HG03558 (cell line): ENCODE measurements around the gene RFWD3.
"Not testable (repeated sequence)": the region's sequence is repeated elsewhere in the genome, so short reads cannot be mapped to it uniquely, and the experiment has no call there.

Experiments used
- ATAC-seq: cut with Tn5 transposase; IDR thresholded peaks from one replicate; pipeline ENCODE4 v1.9.1; 2021; ENCODE audit warnings: moderate number of reproducible peaks; ENCODE audit not compliant: unreplicated experiment; ENCODE audit errors: extremely low read depth

Gene RFWD3

GRCh38 chr16:74668877-74669276, 2.2 kb upstream of the RFWD3 start:
- ATAC-seq, result not testable (repeated sequence)

GRCh38 chr16:74667255-74667700, 601 bp upstream of the RFWD3 start:
- ATAC-seq, result no peak

GRCh38 chr16:74666010-74666421, 661 bp downstream of the RFWD3 start:
- no peak for ATAC-seq

DNA sequence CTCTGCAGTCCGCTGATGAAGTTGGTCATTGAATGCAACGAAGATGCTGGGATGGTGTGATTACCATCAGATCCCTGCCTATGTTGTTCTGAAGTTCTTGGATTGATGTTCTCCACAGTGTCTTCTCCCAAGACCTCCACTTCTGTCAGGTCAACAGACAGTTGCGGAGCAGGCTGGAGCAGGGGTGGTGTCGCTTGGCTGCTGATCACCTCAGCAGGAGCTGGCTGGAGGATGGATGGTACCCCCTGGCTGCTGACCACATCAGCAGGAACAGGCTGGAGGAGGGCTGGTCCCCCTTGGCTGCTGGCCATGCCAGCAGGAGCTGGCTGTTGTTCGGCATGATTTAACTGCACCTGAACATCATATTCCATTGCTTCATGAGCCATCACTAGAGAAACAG, 5.6 kb downstream of the RFWD3 start:
- no peak for ATAC-seq

DNA sequence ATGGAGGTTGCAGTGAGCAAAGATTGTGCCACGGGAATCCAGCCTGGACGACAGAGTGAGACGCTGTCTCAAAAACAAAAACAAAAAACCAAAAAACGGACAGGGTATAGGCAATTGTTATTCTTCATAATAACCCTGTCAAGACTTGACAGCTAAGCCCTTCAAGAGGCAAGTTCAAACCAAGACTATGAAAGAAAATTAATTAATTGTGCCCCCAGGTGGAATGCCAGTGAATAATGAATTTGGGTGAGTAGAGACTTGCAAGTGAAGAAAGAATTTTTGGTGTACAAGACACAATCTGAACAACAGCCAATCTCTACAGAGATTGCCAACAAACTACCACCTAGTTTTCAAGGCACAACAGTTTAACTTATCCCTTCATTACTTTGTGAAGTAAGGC, 6.3 kb downstream of the RFWD3 start:
- no peak for ATAC-seq

DNA sequence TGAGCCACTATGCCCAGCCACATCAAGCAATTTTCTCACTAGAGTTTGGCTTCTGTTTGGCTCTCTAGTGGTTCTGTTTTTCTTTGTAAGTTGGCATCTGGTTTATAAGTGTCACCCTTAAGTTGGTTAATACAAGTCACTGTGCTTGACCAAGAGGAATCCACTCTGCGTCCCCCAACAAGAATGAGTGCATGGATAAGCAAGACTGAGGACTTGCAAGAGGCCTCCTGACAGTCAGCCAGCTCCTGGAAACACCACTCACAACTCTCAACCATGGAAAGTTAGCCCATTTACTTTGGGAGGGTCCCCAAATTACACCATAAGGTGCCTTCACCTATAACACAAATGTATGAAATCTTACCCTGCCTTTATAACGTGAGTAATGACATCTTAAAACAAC, 7.6 kb downstream of the RFWD3 start:
- no peak for ATAC-seq

- no peak for ATAC-seq
Measured at GRCh38 chr16:74657870-74658642, 8.6 kb downstream of the RFWD3 start.

GRCh38 chr16:74654536-74655050, 12.1 kb downstream of the RFWD3 start:
- no peak for ATAC-seq

GRCh38 chr16:74652883-74653282, 13.8 kb downstream of the RFWD3 start:
- ATAC-seq, result not testable (repeated sequence)

DNA sequence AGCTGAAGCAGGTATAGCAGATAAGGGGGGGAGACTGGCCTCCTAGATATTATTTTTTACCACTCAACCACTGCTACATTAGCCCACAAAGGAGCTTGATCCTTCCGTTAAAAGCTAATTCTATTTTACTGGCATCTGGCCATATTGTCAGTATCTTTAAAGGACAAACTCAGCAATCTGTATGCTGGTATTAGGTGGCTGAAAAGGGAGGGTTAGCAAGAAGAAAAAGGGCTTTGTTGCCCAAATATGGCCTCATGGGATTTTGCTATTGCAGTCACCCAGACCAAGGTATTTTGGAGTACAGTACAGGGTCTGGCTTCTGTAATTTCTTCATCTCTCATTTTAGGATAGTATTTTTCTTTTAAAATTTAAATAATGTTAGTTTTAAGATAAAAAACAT, 14.4 kb downstream of the RFWD3 start:
- no peak for ATAC-seq

GRCh38 chr16:74651841-74652240, 14.8 kb downstream of the RFWD3 start:
- ATAC-seq, result no peak

- ATAC-seq, result no peak
Measured at GRCh38 chr16:74650966-74651567, 15.6 kb downstream of the RFWD3 start.

- no peak for ATAC-seq
Measured at GRCh38 chr16:74649839-74650504, 16.7 kb downstream of the RFWD3 start.

GRCh38 chr16:74641969-74642368, 24.7 kb downstream of the RFWD3 start:
- no peak for ATAC-seq

DNA sequence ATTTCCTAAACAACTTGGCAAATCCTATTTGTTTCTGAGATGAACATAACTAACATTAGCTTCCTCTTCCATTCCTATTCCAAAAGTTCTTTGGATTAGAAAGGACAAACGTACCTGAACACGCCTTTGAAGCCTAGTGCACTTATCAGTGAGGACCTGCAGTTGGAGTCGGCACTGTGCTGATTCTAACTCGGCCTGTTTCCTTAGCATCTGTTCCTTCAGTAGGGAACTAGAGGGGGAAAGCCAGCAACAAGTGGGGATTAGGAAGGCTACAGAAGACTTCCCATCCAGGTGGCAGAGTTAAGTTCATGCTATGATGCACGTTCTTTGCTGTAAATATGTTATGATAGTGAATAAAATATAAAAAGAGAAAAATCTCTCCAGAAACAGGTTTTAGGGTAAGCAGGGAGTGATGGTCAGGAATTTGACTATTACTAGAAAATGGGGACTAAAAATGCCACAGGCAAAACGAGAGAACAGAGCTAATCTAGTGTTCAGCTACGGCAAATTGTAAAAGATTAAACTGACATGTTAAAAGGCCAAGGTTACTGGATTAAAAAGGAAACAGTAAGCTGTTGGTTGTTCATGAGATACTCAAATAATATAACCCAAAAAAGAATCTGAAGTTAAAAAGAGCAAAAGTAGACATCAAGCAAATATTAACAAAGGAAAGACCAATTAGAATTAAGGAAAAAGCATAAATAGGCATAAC, 28.8 kb downstream of the RFWD3 start:
- ATAC-seq, result no peak

DNA sequence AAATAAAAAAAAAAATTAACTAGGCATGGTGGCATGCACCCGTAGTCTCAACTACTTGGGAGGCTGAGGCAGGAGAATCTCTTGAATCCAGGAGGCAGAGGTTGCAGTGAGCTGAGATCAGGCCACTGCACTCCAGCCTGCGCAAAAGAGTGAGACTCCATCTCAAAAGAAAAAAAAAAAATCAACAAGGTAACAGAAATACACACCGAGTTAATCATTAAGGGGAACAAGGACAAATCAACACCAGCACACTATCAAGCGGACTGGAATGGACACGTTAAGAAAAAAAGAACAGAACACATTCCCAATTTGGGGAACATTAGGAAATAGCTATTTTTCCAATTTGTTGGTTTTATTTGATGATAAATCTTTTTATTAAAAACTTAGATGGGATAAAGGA, 31.4 kb downstream of the RFWD3 start:
- ATAC-seq, result no peak

GRCh38 chr16:74633686-74634085, 33.0 kb downstream of the RFWD3 start:
- ATAC-seq, result no peak

GRCh38 chr16:74627506-74628220, 39.0 kb downstream of the RFWD3 start:
- ATAC-seq, result no peak

DNA sequence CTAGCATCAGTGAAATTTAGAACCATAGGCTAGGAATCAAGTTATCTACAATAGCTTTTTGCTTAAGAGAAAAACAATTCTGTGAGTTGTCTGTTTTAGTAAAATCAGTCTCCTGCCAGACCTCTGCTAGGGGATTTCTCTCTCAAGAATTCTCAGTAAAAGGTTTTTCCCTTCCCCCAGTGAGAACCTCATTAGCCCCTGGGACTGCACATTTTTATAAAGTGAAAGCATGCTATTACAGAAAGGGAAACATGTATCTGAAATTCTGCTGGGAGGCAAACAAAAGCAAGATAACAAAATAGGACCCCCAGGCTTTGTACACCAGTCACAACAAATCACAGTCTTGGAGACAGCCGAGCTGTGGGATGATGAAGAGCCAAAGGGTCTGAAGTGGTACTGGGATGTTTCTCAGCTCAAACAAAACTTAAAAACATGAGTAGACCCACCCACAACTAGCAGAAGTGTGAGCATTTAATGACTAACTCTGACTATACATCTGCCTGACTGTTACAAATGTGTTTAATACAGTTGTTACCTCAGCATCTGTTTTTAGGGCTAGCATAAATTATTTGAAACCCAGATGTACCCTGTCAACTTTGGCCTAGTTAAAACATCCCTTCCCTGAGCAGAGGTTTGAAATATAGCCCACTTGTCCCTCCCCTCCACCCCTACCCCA, 39.8 kb downstream of the RFWD3 start:
- ATAC-seq, result no peak
